T47D (cell line): ENCODE data around the gene TMCC3.

Source experiments
- DNase-seq, 2 experiments: peaks; one replicate each; pipeline versions ENCODE4 v3.0.0 to v3.0.0-alpha.2; 2011 to 2012; ENCODE audit warnings: low read depth in 1 of 2, low spot score in 1 of 2
- JUND ChIP-seq: IDR thresholded peaks from 2 replicates; pipeline ENCODE4 v1.6.1; 2012; ENCODE audit warnings: low read depth
- in situ Hi-C: cut with HindIII; loops from 2 replicates; pipeline ENCODE4 v1.10.0; 2016; ENCODE audit warnings: low sequenced_read_pairs, low pct_unique_long_range_greater_than_20kb

TMCC3 gene

DNA sequence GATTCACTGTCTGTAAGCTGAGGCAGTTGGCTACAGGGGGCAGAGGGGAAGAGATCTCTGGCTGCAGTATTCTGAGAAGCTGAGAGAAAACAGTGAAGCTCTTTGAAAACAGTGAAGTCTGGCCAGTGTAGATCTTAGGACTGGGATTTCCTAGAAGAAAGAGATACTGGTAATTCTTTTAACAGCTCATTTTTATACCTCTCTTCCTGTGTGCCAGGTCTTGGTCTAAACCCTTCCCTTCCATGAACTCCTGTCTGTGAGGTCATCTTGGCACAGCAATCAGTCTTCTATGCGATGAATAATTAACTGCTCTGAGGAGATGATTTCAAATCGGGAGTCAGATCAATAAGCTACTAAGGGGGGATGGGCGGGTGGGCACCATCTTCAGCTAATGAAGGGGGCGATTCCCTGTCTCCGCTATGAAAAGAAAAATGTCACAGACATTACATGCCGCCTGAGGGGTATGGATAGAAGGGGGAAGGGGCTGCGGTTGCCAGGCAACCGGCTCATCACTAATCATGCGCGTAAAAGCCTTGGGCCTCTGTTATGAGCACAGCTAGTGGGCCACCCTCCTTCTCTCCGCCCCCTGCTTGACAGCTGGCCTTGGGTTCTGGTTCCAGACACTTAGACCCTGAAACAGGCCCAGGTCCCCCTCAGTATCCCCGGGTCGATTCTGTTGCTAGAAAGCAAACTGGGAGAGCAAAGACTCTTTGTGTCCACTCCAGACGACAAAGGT lies 115.4 kb downstream of the TMCC3 start:
- no peak for DNase-seq
- TF ChIP-seq JUND: no peak
- in situ Hi-C loops: no loop called here

- DNase-seq: no peak
- in situ Hi-C loops: no loop called here
- no peak for TF ChIP-seq JUND
Measured at GRCh38 chr12:94534278-94534677, 116.1 kb downstream of the TMCC3 start.

DNA sequence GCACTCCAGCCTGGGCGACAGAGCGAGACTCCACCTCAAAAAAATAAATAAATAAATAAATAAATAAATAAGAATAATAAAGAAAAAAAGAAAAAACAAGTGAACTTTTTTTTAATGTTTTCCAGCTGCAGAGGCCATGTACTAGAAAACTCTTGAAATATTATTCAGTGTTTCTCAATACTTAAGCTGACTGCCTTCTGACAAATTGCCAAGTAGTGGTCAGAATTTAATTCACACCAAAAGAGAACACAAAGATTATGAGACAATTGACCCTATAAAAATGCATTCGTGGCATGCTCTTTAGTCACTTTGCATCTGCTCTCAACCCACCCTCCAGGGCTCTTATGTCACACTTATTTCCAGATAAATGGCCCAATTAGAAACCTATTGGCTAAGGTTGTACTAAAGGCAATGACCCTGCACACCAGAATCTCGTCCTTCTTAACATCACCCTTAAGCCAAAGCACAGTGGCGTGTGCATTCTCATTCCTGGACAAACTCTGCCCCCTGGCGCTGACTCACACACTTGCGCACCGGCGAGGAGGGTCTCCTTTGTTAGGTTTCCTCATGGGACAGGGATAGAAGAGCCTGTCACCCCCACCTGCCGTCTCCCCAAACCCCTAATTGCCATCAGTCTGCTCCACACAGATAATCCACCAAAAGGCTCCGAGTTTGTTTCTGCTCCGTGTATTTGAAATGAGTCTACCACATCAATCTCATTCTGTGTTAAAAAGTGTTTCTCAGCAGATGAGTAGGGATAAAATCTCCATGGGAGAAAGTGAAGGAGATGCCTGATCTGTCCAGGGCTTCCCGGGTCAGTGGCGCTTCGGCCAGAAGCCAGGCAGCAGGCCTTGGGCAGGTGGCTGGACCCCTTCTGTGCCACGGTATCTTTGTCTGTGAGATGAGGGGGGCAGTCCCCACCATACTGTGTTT lies 117.6 kb downstream of the TMCC3 start:
- peak; percentile 70 to 78 for DNase-seq
- no peak for TF ChIP-seq JUND
- in situ Hi-C loops: no loop called here

- TF ChIP-seq JUND: no peak
- no peak for DNase-seq
- in situ Hi-C loops: no loop called here
Measured at GRCh38 chr12:94531196-94531720, 119.1 kb downstream of the TMCC3 start.

GRCh38 chr12:94525951-94526350 lies 124.4 kb downstream of the TMCC3 start:
- in situ Hi-C loops: no loop called here
- DNase-seq: no peak
- no peak for TF ChIP-seq JUND
